Measurements from ENCODE around the gene RNASET2. TPM values are rescaled to one million over a fixed set of nuclear protein-coding genes. Genes with fewer than 3 reads are reported as not detected.

RNASET2 gene
- polyA plus RNA-seq, 3 donors: 432 to 562 (median 493) TPM

GRCh38 chr6:166997768-166998255 lies 41.5 kb upstream of the RNASET2 start:
- Histone ChIP-seq H3K27me3 (ENCODE audit: control insufficient read depth in 2 of 2, insufficient read depth in 2 of 2, low read length in 2 of 2) (no peaks in the 10 kb centered on the region), H3K27ac (ENCODE audit: low read depth in 1 of 2, low read length in 2 of 2) (peak overlapping the region in 1 of 2 donors; percentile 3), H3K9ac (ENCODE audit: insufficient read depth, low read length, poor library complexity, severe bottlenecking) (peak overlapping the region; percentile 80), H3K9me3 (replicated peaks in 1 of 2; ENCODE audit: control insufficient read depth in 1 of 2, insufficient read depth in 1 of 2, low read length in 2 of 2) (no peaks in the 10 kb centered on the region), H2AFZ (ENCODE audit: insufficient read depth, low read depth, low read length, poor library complexity, severe bottlenecking) (peak overlapping the region; percentile 81), H4K20me1 (ENCODE audit: insufficient read depth, low read length) (peaks cover 6% of the 10 kb centered on the region), H3K4me2 (replicated peaks; ENCODE audit: extremely low read depth, low read length, poor library complexity, severe bottlenecking) (peak overlapping the region; percentile 92), H3K4me1 (ENCODE audit: control insufficient read depth in 1 of 2, insufficient read depth in 2 of 2, low read length in 2 of 2) (peaks cover 20 to 21% of the 10 kb centered on the region in 2 donors), H3K79me2 (ENCODE audit: insufficient read depth, low read length) (peaks cover 92% of the 10 kb centered on the region), H3K4me3 (replicated peaks in 1 of 3; ENCODE audit: low read depth in 2 of 3, low read length in 3 of 3) (peak overlapping the region; percentile 76 to 99 (median 98)), H3K36me3 (replicated peaks in 1 of 2; ENCODE audit: control insufficient read depth in 1 of 2, insufficient read depth in 2 of 2, low read length in 2 of 2) (peaks cover 2 to 19% of the 10 kb centered on the region in 2 donors)
- TF ChIP-seq CTCF (IDR thresholded peaks at IDR 0.05): peak; percentile 32
- Mint-ChIP-seq H3K4me3 (peak overlapping the region; percentile 84 to 87), H3K9me3 (no peaks in the 10 kb centered on the region), H3K27ac (peak overlapping the region in 5 of 7 donors; percentile 18 to 79 (median 41)), H3K27me3 (ENCODE audit: low read depth in 3 of 3) (no peaks in the 10 kb centered on the region), H3K4me1 (peaks cover 28% of the 10 kb centered on the region), H3K36me3 (peaks cover 7 to 20% of the 10 kb centered on the region in 2 donors)
- peak; percentile 51 to 56 (median 51) for DNase-seq
- WGBS (ENCODE audit: insufficient coverage): 2% methylated on average over 36 of the region's 38 CpGs
- intact Hi-C loops (cut with micrococcal nuclease): loop anchor here (2.0 to 10.0 kb wide), 3 partner anchors 41 to 147 kb away; partner anchors contain the start of gene RNASET2 (in 2 of the 2)

GRCh38 chr6:166997348-166997747 lies 41.0 kb upstream of the RNASET2 start:
- Mint-ChIP-seq H3K9me3 (no peaks in the 10 kb centered on the region), H3K36me3 (peaks cover 8 to 23% of the 10 kb centered on the region in 2 donors), H3K4me3 (peak overlapping the region; percentile 84 to 87), H3K27ac (peak overlapping the region in 2 of 7 donors; percentile 1 to 35), H3K27me3 (ENCODE audit: low read depth in 3 of 3) (no peaks in the 10 kb centered on the region), H3K4me1 (peaks cover 28% of the 10 kb centered on the region)
- Histone ChIP-seq H3K4me3 (replicated peaks in 1 of 3; ENCODE audit: low read depth in 2 of 3, low read length in 3 of 3) (peak overlapping the region in 2 of 3 experiments; percentile 98 to 99), H3K27ac (ENCODE audit: low read depth in 1 of 2, low read length in 2 of 2) (peak overlapping the region in 1 of 2 donors; percentile 3), H3K9ac (ENCODE audit: insufficient read depth, low read length, poor library complexity, severe bottlenecking) (peak overlapping the region; percentile 80), H3K4me2 (replicated peaks; ENCODE audit: extremely low read depth, low read length, poor library complexity, severe bottlenecking) (peak overlapping the region; percentile 92), H3K9me3 (replicated peaks in 1 of 2; ENCODE audit: control insufficient read depth in 1 of 2, insufficient read depth in 1 of 2, low read length in 2 of 2) (no peaks in the 10 kb centered on the region), H3K27me3 (ENCODE audit: control insufficient read depth in 2 of 2, insufficient read depth in 2 of 2, low read length in 2 of 2) (no peaks in the 10 kb centered on the region), H4K20me1 (ENCODE audit: insufficient read depth, low read length) (peaks cover 6% of the 10 kb centered on the region), H3K79me2 (ENCODE audit: insufficient read depth, low read length) (peaks cover 92% of the 10 kb centered on the region), H2AFZ (ENCODE audit: insufficient read depth, low read depth, low read length, poor library complexity, severe bottlenecking) (no peak overlapping the region), H3K4me1 (ENCODE audit: control insufficient read depth in 1 of 2, insufficient read depth in 2 of 2, low read length in 2 of 2) (peaks cover 20 to 21% of the 10 kb centered on the region in 2 donors), H3K36me3 (replicated peaks in 1 of 2; ENCODE audit: control insufficient read depth in 1 of 2, insufficient read depth in 2 of 2, low read length in 2 of 2) (peaks cover under 1 to 19% of the 10 kb centered on the region in 2 donors)
- DNase-seq: no peak
- intact Hi-C loops (cut with micrococcal nuclease): loop anchor here (5.0 to 10.0 kb wide), 2 partner anchors 145 to 147 kb away; no protein-coding TSS in a partner anchor
- no peak for TF ChIP-seq CTCF (IDR thresholded peaks at IDR 0.05)
- WGBS (ENCODE audit: insufficient coverage): 61% methylated on average over 3 of the region's 3 CpGs

Measured in CD14-positive monocyte (primary cell).